HUDEP-2 (cell line): ENCODE measurements around the gene UCKL1.
"Not testable (repeated sequence)": the region's sequence is repeated elsewhere in the genome, so short reads cannot be mapped to it uniquely, and the experiment has no call there.

Experiments
- DNase-seq, 76 experiments: peaks; one replicate each; lab custom pipeline; 2025; ENCODE audit not compliant: unreplicated experiment in 76 of 76; lab: John Stamatoyannopoulos, UW

The UCKL1 gene

GRCh38 chr20:63945031-63945658, 11.1 kb downstream of the UCKL1 start:
- DNase-seq = no peak

GRCh38 chr20:63944078-63944941, 11.9 kb downstream of the UCKL1 start:
- DNase-seq = no peak

- no peak for DNase-seq
Observed at GRCh38 chr20:63943808-63944077, 12.5 kb downstream of the UCKL1 start.

- no peak for DNase-seq
Observed at GRCh38 chr20:63942969-63943807, 13.0 kb downstream of the UCKL1 start.

- peak in 58 of 76 experiments; percentile 9 to 90 (median 64) for DNase-seq
Observed at GRCh38 chr20:63942250-63942951, 13.8 kb downstream of the UCKL1 start.

- DNase-seq = peak in 64 of 76 experiments; percentile 2 to 82 (median 51)
Observed at GRCh38 chr20:63941282-63942081, 14.7 kb downstream of the UCKL1 start.

- DNase-seq = no peak
Observed at GRCh38 chr20:63940472-63941266, 15.5 kb downstream of the UCKL1 start.

- no peak for DNase-seq
Observed at GRCh38 chr20:63940071-63940471, 16.1 kb downstream of the UCKL1 start.

- no peak for DNase-seq
Observed at GRCh38 chr20:63939061-63939935, 16.9 kb downstream of the UCKL1 start.

GRCh38 chr20:63937596-63937995, 18.6 kb downstream of the UCKL1 start:
- DNase-seq = no peak

- no peak for DNase-seq
Observed at GRCh38 chr20:63935447-63935846, 20.8 kb downstream of the UCKL1 start.

GRCh38 chr20:63934271-63935068, 21.7 kb downstream of the UCKL1 start:
- no peak for DNase-seq

- DNase-seq = no peak
Observed at GRCh38 chr20:63933646-63934045, 22.6 kb downstream of the UCKL1 start.

- no peak for DNase-seq
Observed at GRCh38 chr20:63932606-63933160, 23.5 kb downstream of the UCKL1 start.

- DNase-seq = no peak
Observed at GRCh38 chr20:63931735-63932134, 24.5 kb downstream of the UCKL1 start.

- DNase-seq = no peak
Observed at GRCh38 chr20:63930971-63931553, 25.2 kb downstream of the UCKL1 start.

GRCh38 chr20:63929473-63929883, 26.7 kb downstream of the UCKL1 start:
- DNase-seq = not testable (repeated sequence)
